PC-9 (cell line): ENCODE data around the gene BUB1B. TPM values are rescaled to one million over a fixed set of nuclear protein-coding genes. Genes with fewer than 3 reads are reported as not detected.

ENCODE experiments used
- BruUV-seq: library from RNA; stranded (reverse); fragments of 400-500 nt; replicated peaks from 2 replicates; lab custom pipeline; 2021; lab: Mats Ljungman, UMichigan
- CTCF ChIA-PET: fragments of 300-600 bp; sonication (Branson Sonifier 250); formaldehyde crosslinking; loops from one replicate; lab custom pipeline; 2022; ENCODE audit warnings: antibody characterized with exemption; lab: Charles Lee
- POLR2A ChIA-PET: fragments of 300-600 bp; sonication (Branson Sonifier 250); formaldehyde crosslinking; loops from one replicate; lab custom pipeline; 2022; ENCODE audit warnings: antibody characterized with exemption; ENCODE audit not compliant: unreplicated experiment; lab: Charles Lee
- DNase-seq, 2 experiments: peaks; one replicate each; pipeline versions ENCODE4 v3.0.0 to v3.0.0-alpha.2; 2015 to 2022; ENCODE audit warnings: mixed read lengths in 1 of 2
- H2AFZ ChIP-seq: fragments of 200-600 bp; sonication (generic); 2 replicates; pipeline ENCODE4 v1.8.1; 2017; ENCODE audit warnings: antibody characterized with exemption
- H3F3A ChIP-seq: fragments of 200-600 bp; sonication (generic); 2 replicates; pipeline ENCODE4 v1.8.1; 2017; ENCODE audit warnings: antibody characterized with exemption, mild to moderate bottlenecking, low read depth; ENCODE audit not compliant: insufficient read depth
- H3K27ac ChIP-seq: fragments of 200-600 bp; sonication (generic); 2 replicates; pipeline ENCODE4 v1.6.1; 2016; ENCODE audit warnings: mixed run types
- H3K27me3 ChIP-seq: fragments of 200-600 bp; sonication (generic); 2 replicates; pipeline ENCODE4 v1.6.1; 2016; ENCODE audit warnings: low read depth, mixed run types; ENCODE audit not compliant: insufficient read depth
- H3K36me3 ChIP-seq: fragments of 200-600 bp; sonication (generic); 2 replicates; pipeline ENCODE4 v1.6.1; 2016; ENCODE audit warnings: low read depth, mixed run types
- H3K4me1 ChIP-seq: fragments of 200-600 bp; sonication (generic); replicated peaks from 2 replicates; pipeline ENCODE4 v1.6.1; 2016; ENCODE audit warnings: mixed run types; ENCODE audit not compliant: insufficient read depth
- H3K4me2 ChIP-seq: fragments of 200-600 bp; sonication (generic); 2 replicates; pipeline ENCODE4 v1.6.1; 2017; ENCODE audit warnings: mixed run types
- H3K4me3 ChIP-seq: fragments of 200-600 bp; sonication (generic); 2 replicates; pipeline ENCODE4 v1.6.1; 2016; ENCODE audit warnings: mixed run types
- H3K79me2 ChIP-seq: fragments of 200-600 bp; sonication (generic); 2 replicates; pipeline ENCODE4 v1.6.1; 2017; ENCODE audit warnings: low read depth, mixed run types
- H3K9me2 ChIP-seq: fragments of 200-600 bp; sonication (generic); 2 replicates; pipeline ENCODE4 v1.8.1; 2017; ENCODE audit warnings: mild to moderate bottlenecking; ENCODE audit not compliant: insufficient read depth
- H3K9me3 ChIP-seq: fragments of 200-600 bp; sonication (generic); 2 replicates; pipeline ENCODE4 v1.8.1; 2016; ENCODE audit warnings: low read depth; ENCODE audit not compliant: insufficient read depth
- H4K20me1 ChIP-seq: fragments of 200-600 bp; sonication (generic); 2 replicates; pipeline ENCODE4 v1.8.1; 2017; ENCODE audit not compliant: insufficient read depth
- EZH2 ChIP-seq: fragments of 200-600 bp; sonication (generic); IDR thresholded peaks from 2 replicates; pipeline ENCODE4 v1.8.0; 2017; ENCODE audit warnings: antibody characterized with exemption, low read depth
- intact Hi-C: fragments of 100-400 bp; cut with micrococcal nuclease; formaldehyde crosslinking; loops from one replicate; pipeline ENCODE4 v1.10.0; 2022; ENCODE audit not compliant: unreplicated experiment
- total RNA-seq: library from RNA; stranded (reverse); gene quantifications from 2 replicates; pipeline ENCODE4 v1.2.3, GENCODE V29; 2021
- TF ChIP-seq, protein P1 (sequence below): fragments of 200-600 bp; sonication (generic); conservative IDR thresholded peaks from 2 replicates; pipeline ENCODE4 v1.6.1; 2017; ENCODE audit warnings: mixed run types, antibody characterized with exemption, mild to moderate bottlenecking, moderate library complexity

BUB1B gene
- total RNA-seq, 1 experiment from 2014 or later = 75.3 TPM

DNA sequence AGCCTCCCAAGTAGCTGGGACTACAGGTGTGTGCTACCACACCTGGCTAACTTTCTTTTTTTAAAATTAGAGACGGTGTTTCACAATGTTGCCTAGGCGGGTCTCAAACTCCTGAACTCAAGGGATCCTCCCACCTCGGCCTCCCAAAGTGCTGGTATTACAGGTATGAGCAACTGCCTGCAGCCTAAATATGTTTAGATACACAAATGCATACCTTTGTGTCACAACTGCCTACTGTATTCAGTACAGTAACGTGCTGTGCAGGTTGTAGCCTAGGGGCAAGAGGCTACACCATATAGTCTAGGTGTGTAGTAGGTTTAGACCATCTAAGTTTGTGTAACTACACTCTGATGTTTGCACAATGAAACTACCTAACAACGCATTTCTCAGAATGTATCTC is 68.4 kb downstream of the BUB1B start:
- CTCF ChIA-PET = no interaction called here
- no TSS peak for BruUV-seq
- peaks cover under 1% of the 10 kb centered on the region; the same call in 1 of the 2 replicates for H3F3A ChIP-seq
- no peaks in the 10 kb centered on the region for H3K79me2 ChIP-seq
- POLR2A ChIA-PET = no interaction called here
- intact Hi-C loops = no loop called here
- H3K9me2 ChIP-seq = no peaks in the 10 kb centered on the region
- peaks cover 7% of the 10 kb centered on the region for H3K4me1 ChIP-seq
- no peak overlapping the region for H3K4me2 ChIP-seq
- H3K27ac ChIP-seq = no peak overlapping the region
- no peak for TF ChIP-seq EZH2
- TF ChIP-seq, protein P1, sequence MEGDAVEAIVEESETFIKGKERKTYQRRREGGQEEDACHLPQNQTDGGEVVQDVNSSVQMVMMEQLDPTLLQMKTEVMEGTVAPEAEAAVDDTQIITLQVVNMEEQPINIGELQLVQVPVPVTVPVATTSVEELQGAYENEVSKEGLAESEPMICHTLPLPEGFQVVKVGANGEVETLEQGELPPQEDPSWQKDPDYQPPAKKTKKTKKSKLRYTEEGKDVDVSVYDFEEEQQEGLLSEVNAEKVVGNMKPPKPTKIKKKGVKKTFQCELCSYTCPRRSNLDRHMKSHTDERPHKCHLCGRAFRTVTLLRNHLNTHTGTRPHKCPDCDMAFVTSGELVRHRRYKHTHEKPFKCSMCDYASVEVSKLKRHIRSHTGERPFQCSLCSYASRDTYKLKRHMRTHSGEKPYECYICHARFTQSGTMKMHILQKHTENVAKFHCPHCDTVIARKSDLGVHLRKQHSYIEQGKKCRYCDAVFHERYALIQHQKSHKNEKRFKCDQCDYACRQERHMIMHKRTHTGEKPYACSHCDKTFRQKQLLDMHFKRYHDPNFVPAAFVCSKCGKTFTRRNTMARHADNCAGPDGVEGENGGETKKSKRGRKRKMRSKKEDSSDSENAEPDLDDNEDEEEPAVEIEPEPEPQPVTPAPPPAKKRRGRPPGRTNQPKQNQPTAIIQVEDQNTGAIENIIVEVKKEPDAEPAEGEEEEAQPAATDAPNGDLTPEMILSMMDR = no peak
- H3K4me3 ChIP-seq = no peak overlapping the region
- H3K9me3 ChIP-seq = no peaks in the 10 kb centered on the region
- H4K20me1 ChIP-seq = no peaks in the 10 kb centered on the region
- no peaks in the 10 kb centered on the region for H3K27me3 ChIP-seq
- H2AFZ ChIP-seq = no peak overlapping the region
- no peaks in the 10 kb centered on the region for H3K36me3 ChIP-seq
- DNase-seq = no peak

DNA sequence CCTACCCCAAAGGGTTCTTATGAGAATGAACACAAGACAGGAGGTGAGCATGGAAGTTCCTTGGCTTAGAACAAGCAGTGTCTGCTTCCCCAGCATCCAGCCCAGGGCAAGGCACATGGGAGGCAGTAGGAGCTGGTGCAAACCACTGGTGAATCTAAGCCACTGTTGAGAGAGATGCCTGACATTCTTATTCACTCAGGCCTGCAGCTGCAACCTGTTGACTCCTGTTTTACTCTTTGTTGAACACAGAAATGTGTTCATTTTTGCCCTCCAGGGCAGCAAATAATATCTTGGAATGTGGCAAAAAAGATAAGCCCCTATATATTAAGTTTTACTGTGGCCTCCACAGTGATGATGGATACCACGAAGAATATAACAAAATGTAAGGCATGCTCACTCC is 69.1 kb downstream of the BUB1B start:
- Histone ChIP-seq H3K9me2 (no peaks in the 10 kb centered on the region), H3K36me3 (no peaks in the 10 kb centered on the region), H3K4me1 (peaks cover 14% of the 10 kb centered on the region), H3K27me3 (no peaks in the 10 kb centered on the region), H2AFZ (no peak overlapping the region), H3K9me3 (no peaks in the 10 kb centered on the region), H3K79me2 (no peaks in the 10 kb centered on the region), H3K4me2 (no peak overlapping the region), H3K27ac (no peak overlapping the region), H4K20me1 (no peaks in the 10 kb centered on the region), H3F3A (peaks cover 5% of the 10 kb centered on the region; the same call in 1 of the 2 replicates), H3K4me3 (no peak overlapping the region)
- DNase-seq = no peak
- BruUV-seq = no TSS peak
- intact Hi-C loops = no loop called here
- ChIA-PET CTCF (interaction anchor here (0.9 kb wide), 1 partner anchor 13 kb away, joined by 3 read pairs; no protein-coding TSS in a partner anchor), POLR2A (interaction anchor here (0.5 kb wide), 1 partner anchor 166 kb away, joined by 5 read pairs; no protein-coding TSS in a partner anchor)
- TF ChIP-seq, protein P1 = no peak
- no peak for TF ChIP-seq EZH2

DNA sequence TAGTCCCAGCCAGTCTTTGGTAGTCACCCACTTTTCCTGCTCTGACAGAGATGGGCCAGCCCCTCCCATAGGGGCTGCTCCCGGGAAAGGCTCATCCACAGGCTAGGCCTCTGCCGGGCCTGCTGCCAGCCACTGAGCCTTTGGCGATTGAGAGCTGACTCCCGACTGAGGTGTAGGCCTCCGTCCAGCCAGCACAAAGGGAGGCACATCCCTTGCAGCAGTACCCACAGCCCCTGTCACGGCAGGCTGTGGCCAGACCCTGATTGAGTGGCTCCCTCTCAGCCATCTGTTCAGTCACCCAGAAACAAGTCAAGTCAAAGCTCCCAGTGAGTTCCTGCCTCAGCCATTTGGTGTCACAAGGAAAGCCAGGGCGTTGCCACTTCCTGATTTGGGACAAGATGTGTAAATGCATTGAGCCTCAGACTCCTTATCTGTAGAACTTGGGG is 71.8 kb downstream of the BUB1B start:
- Histone ChIP-seq H4K20me1 (no peaks in the 10 kb centered on the region), H3K27ac (no peak overlapping the region), H3F3A (peaks cover 5% of the 10 kb centered on the region; the same call in 1 of the 2 replicates), H3K4me1 (peaks cover 20% of the 10 kb centered on the region), H3K4me2 (no peak overlapping the region), H3K4me3 (no peak overlapping the region), H3K9me3 (no peaks in the 10 kb centered on the region), H2AFZ (no peak overlapping the region), H3K79me2 (no peaks in the 10 kb centered on the region), H3K36me3 (no peaks in the 10 kb centered on the region), H3K9me2 (no peaks in the 10 kb centered on the region), H3K27me3 (no peaks in the 10 kb centered on the region)
- CTCF ChIA-PET = no interaction called here
- no TSS peak for BruUV-seq
- peak in 1 of 2 experiments; percentile 35 for DNase-seq
- intact Hi-C loops = no loop called here
- TF ChIP-seq, protein P1 = no peak
- TF ChIP-seq EZH2 = no peak
- POLR2A ChIA-PET = no interaction called here
